ENCODE data around the gene FBXO38.
A peak's percentile ranks its signal among the peaks of the same experiment; 100 is the strongest.

Gene FBXO38

DNA sequence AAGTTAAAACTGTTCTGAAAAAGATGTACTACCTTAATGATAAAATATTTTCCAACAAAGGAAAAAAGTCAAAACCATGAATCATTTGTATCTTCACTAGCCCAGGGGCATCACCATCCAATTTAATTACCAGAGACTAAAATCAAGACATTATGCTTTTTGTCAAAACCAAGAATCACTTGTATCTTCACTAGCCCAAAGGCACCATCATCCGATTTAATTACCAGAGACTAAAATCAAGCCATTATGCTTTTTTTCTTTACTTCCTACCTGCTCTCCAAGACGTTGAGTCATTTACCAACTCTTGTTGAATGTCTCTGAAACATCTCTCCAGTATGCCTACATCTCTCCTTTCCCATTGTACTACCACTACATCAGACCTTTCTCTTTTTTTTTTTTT is 37.9 kb downstream of the FBXO38 start:
- no peak overlapping the region for H3K27ac Mint-ChIP-seq
- H3K9me3 Mint-ChIP-seq: no peaks in the 10 kb centered on the region
- H3K4me3 Mint-ChIP-seq: no peak overlapping the region
- intact Hi-C loops (cut with micrococcal nuclease): no loop called here
- H3K27me3 Mint-ChIP-seq: no peaks in the 10 kb centered on the region
- H3K36me3 Mint-ChIP-seq (ENCODE audit: low read depth): peaks cover 95% of the 10 kb centered on the region
- peaks cover 8% of the 10 kb centered on the region for H3K4me1 Mint-ChIP-seq (ENCODE audit: low read depth)

- peak overlapping the region; percentile 28 for H3K27ac Mint-ChIP-seq
Observed at GRCh38 chr5:148425808-148426207, 42.0 kb downstream of the FBXO38 start.

GRCh38 chr5:148426514-148426913 is 42.8 kb downstream of the FBXO38 start:
- intact Hi-C loops (cut with micrococcal nuclease): no loop called here
- Mint-ChIP-seq H3K9me3 (no peaks in the 10 kb centered on the region), H3K4me3 (no peak overlapping the region), H3K27ac (no peak overlapping the region), H3K36me3 (ENCODE audit: low read depth) (peaks cover 90% of the 10 kb centered on the region), H3K27me3 (no peaks in the 10 kb centered on the region), H3K4me1 (ENCODE audit: low read depth) (peaks cover 8% of the 10 kb centered on the region)

More at GRCh38 chr5:148425808-148426207, 42.0 kb downstream of the FBXO38 start:
- Mint-ChIP-seq H3K9me3 (no peaks in the 10 kb centered on the region), H3K4me3 (no peak overlapping the region), H3K36me3 (ENCODE audit: low read depth) (peaks cover 90% of the 10 kb centered on the region), H3K27me3 (no peaks in the 10 kb centered on the region), H3K4me1 (ENCODE audit: low read depth) (peaks cover 8% of the 10 kb centered on the region)
- intact Hi-C loops (cut with micrococcal nuclease): no loop called here

GRCh38 chr5:148427370-148428042 is 43.7 kb downstream of the FBXO38 start:
- Mint-ChIP-seq H3K27ac (no peak overlapping the region), H3K4me3 (no peak overlapping the region), H3K27me3 (no peaks in the 10 kb centered on the region), H3K9me3 (no peaks in the 10 kb centered on the region), H3K4me1 (ENCODE audit: low read depth) (peaks cover 8% of the 10 kb centered on the region), H3K36me3 (ENCODE audit: low read depth) (peaks cover 86% of the 10 kb centered on the region)
- intact Hi-C loops (cut with micrococcal nuclease): no loop called here

DNA sequence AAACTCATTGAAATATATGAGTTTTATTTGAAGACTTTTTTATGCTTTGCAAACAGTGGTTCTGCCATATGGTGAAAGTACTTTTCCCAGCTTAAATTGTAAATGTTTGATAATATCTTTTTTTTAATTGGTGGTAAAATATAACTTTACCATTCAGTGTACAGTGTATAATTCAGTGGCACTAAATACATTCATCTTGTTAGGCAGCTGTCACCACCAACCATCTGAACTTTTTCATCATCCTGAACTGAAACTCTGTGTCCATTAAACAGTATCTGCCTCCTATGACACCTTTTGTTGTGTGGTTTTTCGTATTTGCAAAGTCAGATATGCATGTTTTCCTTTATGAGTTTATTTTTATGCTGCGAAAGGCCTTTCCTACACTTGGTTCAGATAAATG is 45.1 kb downstream of the FBXO38 start:
- Mint-ChIP-seq H3K4me3 (no peak overlapping the region), H3K9me3 (no peaks in the 10 kb centered on the region), H3K4me1 (ENCODE audit: low read depth) (peaks cover 8% of the 10 kb centered on the region), H3K27me3 (no peaks in the 10 kb centered on the region), H3K27ac (no peak overlapping the region), H3K36me3 (ENCODE audit: low read depth) (peaks cover 86% of the 10 kb centered on the region)
- intact Hi-C loops (cut with micrococcal nuclease): no loop called here

DNA sequence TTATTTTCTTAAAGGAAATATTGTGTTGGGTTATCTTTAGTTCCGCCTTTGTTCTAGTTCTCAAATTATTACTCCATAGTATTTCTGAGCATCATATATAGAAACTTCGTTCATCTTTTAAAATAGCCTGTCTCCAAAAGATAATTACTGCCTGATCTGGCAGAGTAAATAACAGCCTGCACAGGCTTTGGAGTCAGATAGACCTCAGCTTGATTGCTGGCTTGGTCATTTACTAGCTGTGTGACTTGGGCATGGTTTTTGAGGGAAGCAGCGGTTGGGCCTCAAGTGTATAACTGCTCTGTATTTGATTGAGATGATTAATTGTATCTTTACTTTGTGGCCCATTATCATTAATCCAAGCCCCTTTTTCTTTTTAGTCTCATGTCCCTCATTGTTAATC is 50.1 kb downstream of the FBXO38 start:
- Mint-ChIP-seq H3K27ac (no peak overlapping the region), H3K27me3 (no peaks in the 10 kb centered on the region), H3K36me3 (ENCODE audit: low read depth) (peaks cover 91% of the 10 kb centered on the region), H3K4me1 (ENCODE audit: low read depth) (no peaks in the 10 kb centered on the region), H3K4me3 (no peak overlapping the region), H3K9me3 (no peaks in the 10 kb centered on the region)
- intact Hi-C loops (cut with micrococcal nuclease): no loop called here

DNA sequence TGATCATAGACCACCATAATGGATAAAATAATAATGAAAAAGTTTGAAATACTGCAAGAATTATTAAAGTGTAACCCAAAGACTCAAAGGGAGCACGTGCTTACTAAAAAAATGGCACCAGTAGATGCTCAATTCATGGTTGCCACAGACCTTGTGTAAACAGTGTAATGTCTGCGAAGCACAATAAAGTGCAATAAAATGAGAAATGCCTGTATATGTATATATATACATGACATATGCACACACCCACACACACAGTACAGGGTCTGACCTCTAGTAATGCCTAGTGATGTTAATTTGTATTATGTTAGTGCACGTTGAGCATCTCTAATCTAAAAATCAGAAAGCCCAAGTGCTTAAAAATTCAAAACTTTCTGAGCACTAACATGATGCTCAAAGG is 52.3 kb downstream of the FBXO38 start:
- no peaks in the 10 kb centered on the region for H3K9me3 Mint-ChIP-seq
- H3K4me3 Mint-ChIP-seq: no peak overlapping the region
- no peaks in the 10 kb centered on the region for H3K27me3 Mint-ChIP-seq
- H3K36me3 Mint-ChIP-seq (ENCODE audit: low read depth): peaks cover 93% of the 10 kb centered on the region
- no peak overlapping the region for H3K27ac Mint-ChIP-seq
- intact Hi-C loops (cut with micrococcal nuclease): no loop called here
- no peaks in the 10 kb centered on the region for H3K4me1 Mint-ChIP-seq (ENCODE audit: low read depth)

GRCh38 chr5:148437249-148437648 is 53.5 kb downstream of the FBXO38 start:
- H3K27me3 Mint-ChIP-seq: no peaks in the 10 kb centered on the region
- H3K9me3 Mint-ChIP-seq: no peaks in the 10 kb centered on the region
- no peak overlapping the region for H3K4me3 Mint-ChIP-seq
- no peaks in the 10 kb centered on the region for H3K4me1 Mint-ChIP-seq (ENCODE audit: low read depth)
- peaks cover 94% of the 10 kb centered on the region for H3K36me3 Mint-ChIP-seq (ENCODE audit: low read depth)
- intact Hi-C loops (cut with micrococcal nuclease): no loop called here
- H3K27ac Mint-ChIP-seq: no peak overlapping the region

DNA sequence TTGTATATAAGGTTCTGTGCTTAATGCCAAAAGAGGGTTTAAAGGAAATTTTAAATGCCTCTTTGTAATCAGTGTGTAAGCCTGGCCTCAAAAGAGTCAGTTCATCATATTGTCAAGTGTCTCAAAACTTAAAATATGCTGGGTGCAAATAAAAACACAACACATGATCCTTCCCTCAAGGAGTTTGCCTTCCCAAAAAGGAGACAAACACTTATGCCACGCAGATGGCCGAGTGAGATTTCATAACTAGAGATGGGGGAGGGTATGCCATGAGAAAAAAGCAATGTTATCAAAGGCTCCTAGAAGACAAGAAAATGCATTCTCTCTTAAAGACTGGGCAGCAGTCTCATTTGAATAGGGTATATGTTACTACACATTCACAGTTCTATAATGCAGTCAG is 55.2 kb downstream of the FBXO38 start:
- Mint-ChIP-seq H3K4me3 (no peak overlapping the region), H3K4me1 (ENCODE audit: low read depth) (no peaks in the 10 kb centered on the region), H3K36me3 (ENCODE audit: low read depth) (peaks cover 96% of the 10 kb centered on the region), H3K27ac (no peak overlapping the region), H3K27me3 (no peaks in the 10 kb centered on the region), H3K9me3 (no peaks in the 10 kb centered on the region)
- intact Hi-C loops (cut with micrococcal nuclease): no loop called here

GRCh38 chr5:148443241-148443640 is 59.5 kb downstream of the FBXO38 start:
- Mint-ChIP-seq H3K4me3 (no peak overlapping the region), H3K27ac (no peak overlapping the region), H3K27me3 (no peaks in the 10 kb centered on the region), H3K36me3 (ENCODE audit: low read depth) (peaks cover 56% of the 10 kb centered on the region), H3K9me3 (no peaks in the 10 kb centered on the region), H3K4me1 (ENCODE audit: low read depth) (no peaks in the 10 kb centered on the region)
- intact Hi-C loops (cut with micrococcal nuclease): loop anchor here (10.0 kb wide), 1 partner anchor 672 kb away; no protein-coding TSS in a partner anchor

DNA sequence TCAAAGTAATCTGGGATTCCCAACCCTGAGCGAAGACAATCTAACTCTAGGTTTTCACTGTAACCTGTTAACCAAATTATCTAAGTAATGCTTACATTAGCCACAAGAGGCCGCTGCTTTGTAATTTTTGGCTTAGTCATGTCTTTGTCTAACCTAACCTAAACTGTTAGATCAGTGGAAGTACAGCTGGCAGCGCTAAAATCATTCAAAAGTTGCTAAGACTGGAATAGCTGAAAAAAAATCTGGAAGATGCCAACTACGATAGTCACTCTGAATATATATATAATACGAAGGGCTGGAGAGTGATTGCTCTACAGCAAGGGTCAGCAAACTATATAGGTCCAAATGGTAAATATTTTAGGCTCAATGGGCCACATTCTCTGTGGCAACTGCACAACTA is 60.2 kb downstream of the FBXO38 start:
- Mint-ChIP-seq H3K9me3 (no peaks in the 10 kb centered on the region), H3K4me1 (ENCODE audit: low read depth) (no peaks in the 10 kb centered on the region), H3K36me3 (ENCODE audit: low read depth) (peaks cover 49% of the 10 kb centered on the region), H3K4me3 (no peak overlapping the region), H3K27ac (no peak overlapping the region), H3K27me3 (no peaks in the 10 kb centered on the region)
- intact Hi-C loops (cut with micrococcal nuclease): loop anchor here (1.0 to 10.0 kb wide), 4 partner anchors 39 to 671 kb away; no protein-coding TSS in a partner anchor

DNA sequence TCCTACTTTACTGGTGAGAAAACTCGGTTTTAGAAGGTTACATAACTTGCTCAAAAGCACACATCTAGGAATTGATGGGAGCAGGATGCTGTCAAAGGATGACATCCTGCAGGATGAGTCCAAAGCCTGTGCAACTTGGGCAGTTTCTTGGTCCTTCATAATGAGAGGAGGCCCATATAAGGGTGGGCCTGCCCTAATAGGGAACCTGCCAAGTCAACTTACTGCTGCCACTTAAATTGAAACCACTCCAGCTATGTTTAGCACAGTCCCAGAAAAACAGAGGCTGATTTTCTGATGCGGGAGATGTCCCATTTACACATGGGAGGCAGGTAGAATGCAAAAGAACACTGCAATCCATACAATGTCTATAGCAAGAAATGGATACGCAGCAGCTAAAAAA is 61.8 kb downstream of the FBXO38 start:
- Mint-ChIP-seq H3K27me3 (no peaks in the 10 kb centered on the region), H3K4me1 (ENCODE audit: low read depth) (no peaks in the 10 kb centered on the region), H3K4me3 (no peak overlapping the region), H3K36me3 (ENCODE audit: low read depth) (peaks cover 33% of the 10 kb centered on the region), H3K27ac (no peak overlapping the region), H3K9me3 (no peaks in the 10 kb centered on the region)
- intact Hi-C loops (cut with micrococcal nuclease): loop anchor here (2.0 to 10.0 kb wide), 3 partner anchors 37 to 822 kb away; no protein-coding TSS in a partner anchor

DNA sequence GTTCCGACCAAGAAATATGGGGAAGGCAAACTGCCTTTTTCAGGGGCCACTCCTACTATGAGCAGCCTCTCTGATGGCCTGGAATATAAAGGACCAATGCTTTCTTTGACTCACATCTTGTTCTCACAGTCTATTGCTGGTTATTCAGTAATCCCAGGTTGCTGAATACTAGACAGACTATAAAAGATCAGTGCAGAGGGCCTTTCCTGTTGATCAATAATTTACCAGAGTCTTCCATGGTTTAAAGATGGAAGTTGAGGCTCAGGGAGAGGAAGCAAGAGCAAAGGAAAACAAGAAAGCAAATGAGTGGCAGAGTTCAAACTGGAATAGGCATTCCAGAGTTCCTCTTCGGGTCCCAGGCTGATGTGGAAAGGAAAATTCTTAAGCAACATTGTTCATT is 62.9 kb downstream of the FBXO38 start:
- Mint-ChIP-seq H3K9me3 (no peaks in the 10 kb centered on the region), H3K4me3 (no peak overlapping the region), H3K27me3 (no peaks in the 10 kb centered on the region), H3K4me1 (ENCODE audit: low read depth) (no peaks in the 10 kb centered on the region), H3K27ac (no peak overlapping the region), H3K36me3 (ENCODE audit: low read depth) (peaks cover 24% of the 10 kb centered on the region)
- intact Hi-C loops (cut with micrococcal nuclease): loop anchor here (5.0 to 10.0 kb wide), 2 partner anchors 668 to 821 kb away; no protein-coding TSS in a partner anchor

GRCh38 chr5:148452499-148453193 is 68.9 kb downstream of the FBXO38 start:
- Mint-ChIP-seq H3K9me3 (no peaks in the 10 kb centered on the region), H3K4me3 (no peak overlapping the region), H3K27me3 (no peaks in the 10 kb centered on the region), H3K27ac (no peak overlapping the region), H3K36me3 (ENCODE audit: low read depth) (no peaks in the 10 kb centered on the region), H3K4me1 (ENCODE audit: low read depth) (no peaks in the 10 kb centered on the region)
- intact Hi-C loops (cut with micrococcal nuclease): no loop called here

Data from dendritic cell treated with granulocyte-macrophage colony-stimulating factor and Interleukin-4, amounts not matched to agents 40 ng/mL and 50 ng/mL, for 4 days (primary cell).